ENCODE results near the gene SLC25A20. TPM values are rescaled to one million over a fixed set of nuclear protein-coding genes. Genes with fewer than 3 reads are reported as not detected.
"Not testable (repeated sequence)": the region's sequence is repeated elsewhere in the genome, so short reads cannot be mapped to it uniquely, and the experiment has no call there.

Gene SLC25A20
- total RNA-seq, 6 experiments from 2014 or later: 20.4 to 25.2 (median 22.0) TPM

GRCh38 chr3:48837163-48837562 lies 61.5 kb downstream of the SLC25A20 start:
- no peak for DNase-seq

GRCh38 chr3:48835650-48836366 lies 62.9 kb downstream of the SLC25A20 start:
- Mint-ChIP-seq H3K36me3 (ENCODE audit: low read depth) (peaks cover 14% of the 10 kb centered on the region), H3K9me3 (no peaks in the 10 kb centered on the region), H3K27me3 (ENCODE audit: insufficient read depth) (no peaks in the 10 kb centered on the region; the same call in 1 of the 2 replicates), H3K27ac (no peak overlapping the region), H3K4me3 (no peak overlapping the region), H3K4me1 (ENCODE audit: low read depth) (no peaks in the 10 kb centered on the region)
- no peak for TF ChIP-seq CTCF (IDR thresholded peaks at IDR 0.05)
- DNase-seq: no peak

More at GRCh38 chr3:48837163-48837562, 61.5 kb downstream of the SLC25A20 start:
- no peak overlapping the region for H3K4me3 Mint-ChIP-seq
- H3K27me3 Mint-ChIP-seq (ENCODE audit: insufficient read depth): no peaks in the 10 kb centered on the region; the same call in 1 of the 2 replicates
- H3K27ac Mint-ChIP-seq: no peak overlapping the region
- TF ChIP-seq CTCF (IDR thresholded peaks at IDR 0.05): no peak
- H3K9me3 Mint-ChIP-seq: no peaks in the 10 kb centered on the region
- H3K4me1 Mint-ChIP-seq (ENCODE audit: low read depth): no peaks in the 10 kb centered on the region
- H3K36me3 Mint-ChIP-seq (ENCODE audit: low read depth): peaks cover 14% of the 10 kb centered on the region

- Mint-ChIP-seq H3K27me3 (ENCODE audit: insufficient read depth) (no peaks in the 10 kb centered on the region; the same call in 1 of the 2 replicates), H3K4me3 (no peak overlapping the region), H3K4me1 (ENCODE audit: low read depth) (no peaks in the 10 kb centered on the region), H3K36me3 (ENCODE audit: low read depth) (peaks cover 14% of the 10 kb centered on the region), H3K9me3 (no peaks in the 10 kb centered on the region), H3K27ac (no peak overlapping the region)
- DNase-seq: no peak
- TF ChIP-seq CTCF (IDR thresholded peaks at IDR 0.05): no peak
These were observed 66.0 kb downstream of the SLC25A20 start for GRCh38 chr3:48832684-48833083.

- peaks cover 11% of the 10 kb centered on the region for H3K36me3 Mint-ChIP-seq (ENCODE audit: low read depth)
- no peak overlapping the region for H3K4me3 Mint-ChIP-seq
- TF ChIP-seq CTCF (IDR thresholded peaks at IDR 0.05): no peak
- DNase-seq: no peak
- H3K9me3 Mint-ChIP-seq: no peaks in the 10 kb centered on the region
- no peak overlapping the region for H3K27ac Mint-ChIP-seq
- no peaks in the 10 kb centered on the region for H3K27me3 Mint-ChIP-seq (ENCODE audit: insufficient read depth)
- H3K4me1 Mint-ChIP-seq (ENCODE audit: low read depth): peaks cover 18% of the 10 kb centered on the region
These were observed 68.0 kb downstream of the SLC25A20 start for GRCh38 chr3:48830715-48831114.

GRCh38 chr3:48829525-48829924 lies 69.2 kb downstream of the SLC25A20 start:
- not testable (repeated sequence) for H3K27me3 Mint-ChIP-seq (ENCODE audit: insufficient read depth); H3K9me3 Mint-ChIP-seq; H3K36me3 Mint-ChIP-seq (ENCODE audit: low read depth)

GRCh38 chr3:48827874-48828273 lies 70.8 kb downstream of the SLC25A20 start:
- not testable (repeated sequence) for H3K27me3 Mint-ChIP-seq (ENCODE audit: insufficient read depth); H3K36me3 Mint-ChIP-seq (ENCODE audit: low read depth); H3K4me3 Mint-ChIP-seq; DNase-seq; H3K27ac Mint-ChIP-seq; H3K9me3 Mint-ChIP-seq
- H3K4me1 Mint-ChIP-seq (ENCODE audit: low read depth): peaks cover 18% of the 10 kb centered on the region

More at GRCh38 chr3:48829525-48829924, 69.2 kb downstream of the SLC25A20 start:
- not testable (repeated sequence) for H3K27ac Mint-ChIP-seq, DNase-seq, H3K4me3 Mint-ChIP-seq
- peaks cover 18% of the 10 kb centered on the region for H3K4me1 Mint-ChIP-seq (ENCODE audit: low read depth)

All from HFFc6 (cell line).